LoVo (cell line): ENCODE results near the gene SMYD3.
A peak's percentile ranks its signal among the peaks of the same experiment; 100 is the strongest.
"Not testable (repeated sequence)": the region's sequence is repeated elsewhere in the genome, so short reads cannot be mapped to it uniquely, and the experiment has no call there.

Source experiments
- DNase-seq: peaks from one replicate; pipeline ENCODE4 v3.0.0-alpha.2; 2016; ENCODE audit warnings: low spot score

The SMYD3 gene

DNA sequence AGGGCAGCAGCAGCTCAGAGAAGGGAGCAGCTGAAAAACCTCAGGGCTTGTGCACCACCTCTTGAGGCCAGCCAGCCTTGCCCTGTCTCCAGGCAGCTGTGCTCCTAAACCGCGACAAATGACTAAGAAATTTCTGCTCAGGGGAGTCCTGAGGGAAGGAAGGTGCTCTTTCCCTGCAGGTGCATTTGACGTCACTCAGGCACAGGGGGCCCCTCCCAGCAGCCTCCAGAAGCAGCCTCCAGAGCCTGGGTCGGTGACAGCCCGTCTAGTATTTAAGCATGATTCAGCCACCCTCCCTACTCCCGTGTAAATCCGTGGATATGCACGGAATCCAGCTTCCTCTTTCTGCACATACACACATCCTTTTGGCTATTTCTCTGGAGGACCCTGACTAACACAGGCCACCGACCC lies 791.8 kb downstream of the SMYD3 start:
- peak; percentile 1 for DNase-seq

DNA sequence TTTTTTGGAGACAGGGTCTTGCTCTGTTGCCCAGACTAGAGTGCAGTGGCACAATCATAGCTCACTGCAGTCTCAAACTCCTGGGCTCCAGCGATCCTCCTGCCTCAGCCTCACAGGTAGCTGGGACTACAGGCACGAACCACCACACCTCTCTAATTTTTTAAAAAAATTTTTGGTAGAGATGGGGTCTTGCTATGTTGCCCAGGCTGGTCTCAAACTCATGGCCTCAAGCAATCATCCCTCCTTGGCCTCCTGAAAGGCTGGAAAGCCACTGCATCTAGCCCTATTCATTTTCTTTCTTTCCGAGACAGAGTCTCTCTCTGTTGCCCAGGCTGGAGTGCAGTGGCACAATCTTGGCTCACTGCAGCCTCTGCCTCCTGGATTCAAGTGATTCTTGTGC lies 793.1 kb downstream of the SMYD3 start:
- DNase-seq: not testable (repeated sequence)

DNA sequence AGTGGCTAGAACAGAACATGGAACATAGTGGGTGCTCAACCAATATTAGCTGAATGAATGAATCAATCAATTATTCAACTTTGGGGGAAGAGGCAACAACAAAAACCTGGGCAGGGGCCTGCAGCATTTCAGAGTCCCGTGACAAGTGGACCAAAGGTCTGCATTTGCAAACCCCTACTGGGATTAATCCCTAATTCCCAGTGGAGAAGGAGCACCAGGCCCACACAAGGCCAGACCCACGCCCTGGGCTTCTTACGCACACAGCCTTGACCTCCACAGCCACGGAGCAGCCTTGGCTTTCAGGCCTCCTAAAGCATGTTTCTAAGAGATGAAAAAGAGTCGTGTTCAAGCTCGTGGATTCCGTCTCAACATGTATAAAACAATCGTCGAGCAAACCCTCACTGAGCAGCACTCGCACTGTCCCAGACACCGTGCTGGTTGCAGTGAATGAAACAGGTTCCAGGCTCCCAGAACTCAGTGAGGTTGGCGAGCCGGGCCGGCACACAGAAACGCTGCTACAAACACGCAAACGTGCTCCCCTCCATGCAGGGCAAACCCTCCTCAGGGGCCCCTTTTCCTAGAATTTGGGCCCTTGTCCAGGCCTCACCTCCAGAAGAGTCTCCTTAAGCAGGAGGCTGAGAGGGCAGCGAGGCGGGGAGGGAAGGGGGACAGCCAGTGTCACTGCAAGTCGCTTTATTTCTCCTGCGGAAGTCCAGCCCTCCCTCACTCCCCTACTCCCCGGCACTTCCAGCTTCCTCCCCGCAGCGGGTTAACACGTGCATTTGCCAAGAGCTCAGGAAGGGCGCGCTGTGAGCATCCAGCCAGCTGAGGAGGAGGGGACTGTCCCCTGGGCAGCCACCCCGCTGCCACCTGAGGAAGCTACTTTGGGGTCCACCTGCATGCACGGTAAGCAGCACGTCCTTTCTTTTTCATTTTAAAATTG lies 795.8 kb downstream of the SMYD3 start:
- no peak for DNase-seq

DNA sequence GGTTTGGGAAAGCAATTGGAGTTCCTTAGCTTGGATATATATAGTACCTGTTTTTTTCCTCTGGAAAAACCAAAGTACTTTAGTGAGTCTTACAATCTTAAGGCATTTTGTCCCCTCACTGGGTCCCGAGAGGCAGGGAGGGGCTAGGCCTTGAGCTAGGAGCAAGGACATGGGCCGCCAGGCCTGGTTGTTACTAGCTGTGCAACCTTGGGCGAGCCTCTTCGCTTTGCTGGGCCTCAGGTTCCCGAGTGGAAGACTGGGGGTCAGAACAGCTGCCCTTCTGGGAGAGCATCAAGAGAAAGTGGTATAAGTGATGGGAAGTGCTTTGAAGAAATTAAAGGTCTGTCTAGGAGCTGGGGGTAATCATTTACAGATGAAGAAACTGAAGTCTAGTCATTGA lies 799.1 kb downstream of the SMYD3 start:
- no peak for DNase-seq

DNA sequence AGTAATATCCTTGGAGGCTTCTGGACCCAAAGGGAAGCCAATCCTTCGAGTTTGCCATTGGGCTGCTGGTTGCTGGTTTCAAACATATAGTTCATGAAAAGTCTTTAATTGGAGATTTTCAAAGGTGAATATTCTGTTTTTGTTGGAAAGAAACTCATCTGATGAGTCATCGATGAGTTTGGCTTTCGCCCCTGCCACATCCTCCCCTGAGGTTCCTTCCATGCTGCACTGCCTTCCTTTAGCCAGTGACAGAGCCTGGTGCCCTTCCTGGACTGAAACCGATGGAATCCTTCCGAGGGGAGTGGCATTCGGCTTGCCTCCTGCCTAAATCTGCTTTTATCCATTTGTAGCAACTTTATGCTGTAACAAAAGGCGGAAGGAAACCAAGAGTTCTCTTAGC lies 802.3 kb downstream of the SMYD3 start:
- no peak for DNase-seq

DNA sequence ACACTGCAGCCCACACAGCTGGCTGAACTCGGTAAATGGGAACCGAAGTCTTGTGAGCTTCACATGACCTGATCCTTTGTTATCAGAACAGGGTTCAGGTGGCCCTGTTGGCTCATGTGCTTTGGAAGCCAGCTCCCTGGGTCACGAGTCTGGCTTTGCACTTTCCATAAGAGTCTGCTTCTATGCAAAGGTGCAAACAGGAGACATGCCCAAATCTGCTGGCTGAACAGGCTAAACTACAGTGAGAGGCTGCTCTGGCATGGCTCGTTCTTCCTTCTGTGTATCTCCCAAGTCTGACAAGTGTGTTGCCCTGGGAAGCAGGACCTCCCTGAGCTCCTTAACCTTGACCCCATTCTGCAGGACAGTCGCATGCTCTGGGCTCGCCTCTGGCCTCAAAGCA lies 802.7 kb downstream of the SMYD3 start:
- DNase-seq: no peak

DNA sequence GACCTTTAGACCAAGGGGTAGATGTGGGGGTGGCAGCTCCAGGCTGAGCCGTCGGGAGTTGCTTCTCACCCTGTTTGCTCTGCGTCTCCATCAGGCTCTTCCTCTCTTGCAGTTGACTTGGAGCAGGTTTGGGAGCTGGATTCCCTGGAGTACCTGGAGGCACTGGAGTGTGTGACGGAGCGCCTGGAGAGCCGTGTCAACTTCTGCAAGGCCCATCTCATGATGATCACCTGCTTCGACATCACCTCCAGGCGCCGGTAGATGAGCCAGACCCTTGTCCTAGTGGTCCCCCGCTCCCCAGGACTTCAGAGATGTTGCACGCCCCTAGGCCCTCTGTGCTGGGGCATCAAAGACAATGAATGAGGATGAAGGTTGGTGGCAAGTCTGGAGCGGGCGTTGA lies 804.7 kb downstream of the SMYD3 start:
- DNase-seq: no peak

DNA sequence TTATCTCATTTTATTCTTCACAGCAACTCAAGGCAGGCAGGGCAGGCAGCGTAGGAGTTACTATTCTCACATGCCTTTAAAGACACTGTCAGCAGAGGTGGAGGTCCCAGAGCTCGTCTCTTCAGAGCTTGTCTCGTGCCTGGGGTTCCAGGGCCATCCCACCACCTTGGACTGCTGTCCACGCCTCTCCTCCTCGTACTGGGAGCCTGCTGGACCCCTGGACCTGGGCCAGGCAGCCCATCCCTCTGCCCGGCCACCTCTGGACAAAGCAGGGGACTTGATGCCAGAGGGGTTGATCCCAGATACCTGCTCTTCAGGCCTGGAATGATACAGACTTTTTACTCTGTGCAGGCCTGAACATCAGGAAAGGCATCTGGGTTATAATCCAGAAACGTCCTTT lies 805.4 kb downstream of the SMYD3 start:
- no peak for DNase-seq

DNA sequence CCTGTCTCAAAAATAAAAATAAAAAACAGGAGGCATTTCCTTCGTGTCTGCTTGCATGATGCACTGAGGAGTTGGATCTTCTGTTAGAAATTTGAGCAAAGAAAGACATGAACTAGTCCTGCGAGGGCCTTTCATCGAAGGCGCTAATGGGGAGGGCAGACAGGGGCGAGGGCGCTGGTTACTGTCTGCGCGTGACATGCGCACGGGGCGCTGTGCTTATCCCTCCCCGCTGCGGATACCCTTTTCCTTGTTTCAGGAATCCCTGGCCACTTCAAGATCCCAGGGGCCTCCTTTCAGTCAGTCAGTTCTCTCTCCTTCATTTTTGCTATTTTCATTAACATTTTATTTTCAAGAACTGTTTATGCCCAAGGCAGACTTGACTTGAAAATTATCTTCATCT lies 806.4 kb downstream of the SMYD3 start:
- no peak for DNase-seq
